Measurements from ENCODE around the gene HMGCS2.
"Not testable (repeated sequence)": the region's sequence is repeated elsewhere in the genome, so short reads cannot be mapped to it uniquely, and the experiment has no call there.

The HMGCS2 gene

GRCh38 chr1:119725626-119726025 is 43.1 kb downstream of the HMGCS2 start:
- DNase-seq, result no peak

- DNase-seq, result no peak
Measured at GRCh38 chr1:119724611-119725218, 44.0 kb downstream of the HMGCS2 start.

GRCh38 chr1:119721896-119722295 is 46.8 kb downstream of the HMGCS2 start:
- no peak for DNase-seq

- no peak for DNase-seq
Measured at GRCh38 chr1:119720866-119721440, 47.8 kb downstream of the HMGCS2 start.

GRCh38 chr1:119718972-119719371 is 49.7 kb downstream of the HMGCS2 start:
- no peak for DNase-seq

- DNase-seq, result no peak
Measured at GRCh38 chr1:119718409-119718808, 50.3 kb downstream of the HMGCS2 start.

GRCh38 chr1:119715542-119715941 is 53.2 kb downstream of the HMGCS2 start:
- DNase-seq, result no peak

GRCh38 chr1:119714583-119714982 is 54.1 kb downstream of the HMGCS2 start:
- no peak for DNase-seq

GRCh38 chr1:119713749-119714456 is 54.8 kb downstream of the HMGCS2 start:
- no peak for DNase-seq

- no peak for DNase-seq
Measured at GRCh38 chr1:119713039-119713748, 55.5 kb downstream of the HMGCS2 start.

GRCh38 chr1:119712342-119713038 is 56.2 kb downstream of the HMGCS2 start:
- DNase-seq, result peak; percentile 43

GRCh38 chr1:119711804-119712341 is 56.8 kb downstream of the HMGCS2 start, which contains the start of gene PHGDH:
TSS of gene PHGDH (plus strand) at chr1:119711934. CDS start at chr1:119712023, 89 bp downstream.
- DNase-seq, result peak; percentile 83

GRCh38 chr1:119711356-119711803 is 57.3 kb downstream of the HMGCS2 start:
- DNase-seq, result not testable (repeated sequence)

- not testable (repeated sequence) for DNase-seq
Measured at GRCh38 chr1:119706599-119706998, 62.1 kb downstream of the HMGCS2 start.

GRCh38 chr1:119703666-119704450 is 64.8 kb downstream of the HMGCS2 start:
- DNase-seq, result no peak

GRCh38 chr1:119702384-119702783 is 66.3 kb downstream of the HMGCS2 start:
- no peak for DNase-seq

GRCh38 chr1:119701659-119702058 is 67.0 kb downstream of the HMGCS2 start:
- no peak for DNase-seq

- DNase-seq, result no peak
Measured at GRCh38 chr1:119700326-119700725, 68.4 kb downstream of the HMGCS2 start.
